ENCODE results near the gene MDFIC. TPM values are rescaled to one million over a fixed set of nuclear protein-coding genes. Genes with fewer than 3 reads are reported as not detected.

The MDFIC gene
- total RNA-seq, 2 donors from 2014 or later = 22.9 to 29.3 TPM

GRCh38 chr7:115013886-115014285 lies 92.0 kb downstream of the MDFIC start:
- no peak for TF ChIP-seq CTCF (IDR thresholded peaks at IDR 0.05)
- Histone ChIP-seq H3K4me1 (ENCODE audit: control insufficient read depth in 1 of 2, low read depth in 2 of 2) (peaks cover 15 to 17% of the 10 kb centered on the region in 2 donors), H3K27me3 (replicated peaks; ENCODE audit: insufficient read depth) (no peaks in the 10 kb centered on the region), H3K27ac (no peak overlapping the region), H3K4me3 (no peak overlapping the region), H3K9me3 (no peaks in the 10 kb centered on the region), H3K36me3 (peaks cover 4% of the 10 kb centered on the region)
- DNase-seq (ENCODE audit: low spot score) (no peak), ATAC-seq (ENCODE audit: insufficient number of reproducible peaks, low FRiP score, low read depth) (no peak)

- Histone ChIP-seq H3K27me3 (replicated peaks; ENCODE audit: insufficient read depth) (no peaks in the 10 kb centered on the region), H3K9me3 (no peaks in the 10 kb centered on the region), H3K36me3 (peaks cover 4% of the 10 kb centered on the region), H3K27ac (no peak overlapping the region), H3K4me1 (ENCODE audit: control insufficient read depth in 1 of 2, low read depth in 2 of 2) (peaks cover 6 to 8% of the 10 kb centered on the region in 2 donors), H3K4me3 (no peak overlapping the region)
- no peak for DNase-seq (ENCODE audit: low spot score)
- no peak for TF ChIP-seq CTCF (IDR thresholded peaks at IDR 0.05)
- ATAC-seq (ENCODE audit: insufficient number of reproducible peaks, low FRiP score, low read depth) = no peak
These were observed 92.9 kb downstream of the MDFIC start for GRCh38 chr7:115014794-115015193.

- no peak for ATAC-seq (ENCODE audit: insufficient number of reproducible peaks, low FRiP score, low read depth)
- Histone ChIP-seq H3K27me3 (replicated peaks; ENCODE audit: insufficient read depth) (no peaks in the 10 kb centered on the region), H3K27ac (no peak overlapping the region), H3K9me3 (no peaks in the 10 kb centered on the region), H3K4me3 (no peak overlapping the region), H3K36me3 (peaks cover 4% of the 10 kb centered on the region), H3K4me1 (ENCODE audit: control insufficient read depth in 1 of 2, low read depth in 2 of 2) (no peaks in the 10 kb centered on the region)
- no peak for TF ChIP-seq CTCF (IDR thresholded peaks at IDR 0.05)
- no peak for DNase-seq (ENCODE audit: low spot score)
These were observed 93.7 kb downstream of the MDFIC start for GRCh38 chr7:115015619-115016018.

GRCh38 chr7:115019882-115020605 lies 98.2 kb downstream of the MDFIC start:
- Histone ChIP-seq H3K9me3 (no peaks in the 10 kb centered on the region), H3K27ac (no peak overlapping the region), H3K4me1 (ENCODE audit: control insufficient read depth in 1 of 2, low read depth in 2 of 2) (no peaks in the 10 kb centered on the region), H3K4me3 (no peak overlapping the region), H3K36me3 (peaks cover 4% of the 10 kb centered on the region), H3K27me3 (replicated peaks; ENCODE audit: insufficient read depth) (no peaks in the 10 kb centered on the region)
- DNase-seq (ENCODE audit: low spot score) = no peak
- no peak for TF ChIP-seq CTCF (IDR thresholded peaks at IDR 0.05)
- no peak for ATAC-seq (ENCODE audit: insufficient number of reproducible peaks, low FRiP score, low read depth)

GRCh38 chr7:115023219-115023618 lies 101.3 kb downstream of the MDFIC start:
- TF ChIP-seq CTCF (IDR thresholded peaks at IDR 0.05) = no peak
- H3K9me3 ChIP-seq = no peaks in the 10 kb centered on the region
- H3K4me1 ChIP-seq (ENCODE audit: control insufficient read depth in 1 of 2, low read depth in 2 of 2) = no peaks in the 10 kb centered on the region
- no peak overlapping the region for H3K27ac ChIP-seq
- H3K36me3 ChIP-seq = no peaks in the 10 kb centered on the region
- no peak overlapping the region for H3K4me3 ChIP-seq
- ATAC-seq (ENCODE audit: insufficient number of reproducible peaks, low FRiP score, low read depth) (no peak), DNase-seq (ENCODE audit: low spot score) (no peak)
- H3K27me3 ChIP-seq (replicated peaks; ENCODE audit: insufficient read depth) = no peaks in the 10 kb centered on the region
